Measurements from ENCODE around the gene LRMDA. TPM values are rescaled to one million over a fixed set of nuclear protein-coding genes. Genes with fewer than 3 reads are reported as not detected.

The LRMDA gene
- total RNA-seq, 1 donor from 2014 or later, result not detected

GRCh38 chr10:75803816-75804552 is 372.6 kb downstream of the LRMDA start:
- intact Hi-C loops (cut with micrococcal nuclease), result no loop called here

GRCh38 chr10:75806186-75806585 is 374.8 kb downstream of the LRMDA start:
- intact Hi-C loops (cut with micrococcal nuclease), result no loop called here

GRCh38 chr10:75807456-75807855 is 376.0 kb downstream of the LRMDA start:
- intact Hi-C loops (cut with micrococcal nuclease), result no loop called here

- intact Hi-C loops (cut with micrococcal nuclease), result no loop called here
These were observed 377.6 kb downstream of the LRMDA start for GRCh38 chr10:75809003-75809402.

- intact Hi-C loops (cut with micrococcal nuclease), result no loop called here
These were observed 382.6 kb downstream of the LRMDA start for GRCh38 chr10:75814014-75814413.

- intact Hi-C loops (cut with micrococcal nuclease), result no loop called here
These were observed 383.6 kb downstream of the LRMDA start for GRCh38 chr10:75815066-75815465.

- intact Hi-C loops (cut with micrococcal nuclease), result no loop called here
These were observed 385.8 kb downstream of the LRMDA start for GRCh38 chr10:75817198-75817597.

GRCh38 chr10:75818552-75818951 is 387.1 kb downstream of the LRMDA start:
- intact Hi-C loops (cut with micrococcal nuclease), result no loop called here

- intact Hi-C loops (cut with micrococcal nuclease), result no loop called here
These were observed 393.8 kb downstream of the LRMDA start for GRCh38 chr10:75825235-75825634.

- intact Hi-C loops (cut with micrococcal nuclease), result no loop called here
These were observed 394.2 kb downstream of the LRMDA start for GRCh38 chr10:75825661-75826060.

- intact Hi-C loops (cut with micrococcal nuclease), result no loop called here
These were observed 395.4 kb downstream of the LRMDA start for GRCh38 chr10:75826846-75827245.

GRCh38 chr10:75827587-75828021 is 396.2 kb downstream of the LRMDA start:
- intact Hi-C loops (cut with micrococcal nuclease), result no loop called here

- intact Hi-C loops (cut with micrococcal nuclease), result no loop called here
These were observed 397.0 kb downstream of the LRMDA start for GRCh38 chr10:75828413-75828812.

GRCh38 chr10:75836064-75836463 is 404.6 kb downstream of the LRMDA start:
- intact Hi-C loops (cut with micrococcal nuclease), result no loop called here

GRCh38 chr10:75838486-75838885 is 407.1 kb downstream of the LRMDA start:
- intact Hi-C loops (cut with micrococcal nuclease), result no loop called here

- intact Hi-C loops (cut with micrococcal nuclease), result no loop called here
These were observed 407.6 kb downstream of the LRMDA start for GRCh38 chr10:75839020-75839419.

- intact Hi-C loops (cut with micrococcal nuclease), result no loop called here
These were observed 409.8 kb downstream of the LRMDA start for GRCh38 chr10:75841266-75841665.

- intact Hi-C loops (cut with micrococcal nuclease), result no loop called here
These were observed 413.9 kb downstream of the LRMDA start for GRCh38 chr10:75845176-75845947.

GRCh38 chr10:75847477-75847876 is 416.1 kb downstream of the LRMDA start:
- intact Hi-C loops (cut with micrococcal nuclease), result no loop called here

- intact Hi-C loops (cut with micrococcal nuclease), result no loop called here
These were observed 420.3 kb downstream of the LRMDA start for GRCh38 chr10:75851580-75852345.

- intact Hi-C loops (cut with micrococcal nuclease), result no loop called here
These were observed 421.5 kb downstream of the LRMDA start for GRCh38 chr10:75852851-75853484.
